HG03354 (cell line): ENCODE data around the gene TFAP2A.
A peak's percentile ranks its signal among the peaks of the same experiment; 100 is the strongest.

Experiments
- ATAC-seq: cut with Tn5 transposase; IDR thresholded peaks from one replicate; pipeline ENCODE4 v1.9.1; 2021; ENCODE audit warnings: mild to moderate bottlenecking; ENCODE audit not compliant: unreplicated experiment, poor library complexity, severe bottlenecking

Gene TFAP2A

DNA sequence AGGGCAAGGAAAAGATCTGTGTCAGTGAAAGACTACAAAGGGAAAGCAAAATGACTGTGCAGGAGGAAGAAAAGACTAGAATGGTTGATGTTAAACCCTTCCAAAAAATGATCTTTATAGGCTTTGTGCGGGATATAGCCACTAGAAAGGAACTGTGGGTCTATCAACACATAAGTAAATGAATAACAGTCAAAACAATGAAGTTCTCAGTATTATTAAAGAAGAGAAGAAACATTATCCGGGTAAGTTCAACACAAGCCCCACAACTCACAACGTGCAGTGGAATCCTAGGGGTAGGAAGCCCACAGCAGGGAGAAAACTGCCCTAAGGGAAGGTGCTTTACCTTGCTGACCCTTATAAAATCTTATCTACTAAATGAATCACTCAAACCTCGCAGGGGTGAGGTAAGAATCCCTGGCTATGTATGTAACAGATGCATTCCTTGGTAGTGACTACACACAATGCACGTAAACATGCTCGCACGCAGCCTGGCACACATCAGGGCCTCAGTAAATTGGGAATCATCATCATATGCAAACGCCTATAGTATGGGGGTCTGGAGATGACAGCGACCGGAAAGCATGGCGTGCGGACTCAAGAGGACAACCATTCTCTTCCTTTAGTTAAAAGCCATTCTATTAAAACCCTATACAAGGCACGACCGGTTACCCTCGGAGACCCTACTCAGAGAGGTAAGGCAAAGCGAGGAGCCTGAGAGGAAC, 11.3 kb downstream of the TFAP2A start:
- peak; percentile 25 for ATAC-seq

DNA sequence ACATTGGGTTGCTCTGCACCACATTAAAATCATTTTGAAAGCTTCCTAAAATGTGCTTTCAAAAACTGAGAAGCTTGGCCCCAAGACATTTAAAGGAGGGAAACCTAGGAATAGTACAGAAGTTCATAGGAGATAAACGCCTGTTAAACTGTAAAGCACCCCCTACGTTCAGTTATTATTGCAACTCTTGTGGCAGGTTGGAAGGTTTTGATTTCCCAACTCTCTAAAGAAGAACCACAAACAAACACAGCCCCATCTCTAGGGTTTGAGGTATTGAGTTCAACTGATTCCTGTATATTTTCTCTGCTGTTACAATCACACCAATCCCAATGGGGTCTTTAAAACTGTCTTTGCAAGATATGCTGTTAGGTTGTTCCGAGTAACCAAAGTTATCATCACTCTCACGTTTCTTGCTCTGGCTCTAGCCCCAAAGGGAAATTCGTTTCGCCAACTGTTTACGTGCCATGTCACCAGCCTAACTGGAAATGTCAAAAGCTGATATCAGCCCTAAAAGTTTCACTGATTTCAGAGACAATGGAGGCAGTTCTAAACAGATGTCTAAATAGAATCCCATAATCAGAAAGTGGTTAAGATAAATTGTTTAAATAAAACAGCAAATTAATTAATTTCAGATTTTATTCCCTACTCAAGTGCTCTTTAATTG, 12.1 kb downstream of the TFAP2A start:
- ATAC-seq: no peak

DNA sequence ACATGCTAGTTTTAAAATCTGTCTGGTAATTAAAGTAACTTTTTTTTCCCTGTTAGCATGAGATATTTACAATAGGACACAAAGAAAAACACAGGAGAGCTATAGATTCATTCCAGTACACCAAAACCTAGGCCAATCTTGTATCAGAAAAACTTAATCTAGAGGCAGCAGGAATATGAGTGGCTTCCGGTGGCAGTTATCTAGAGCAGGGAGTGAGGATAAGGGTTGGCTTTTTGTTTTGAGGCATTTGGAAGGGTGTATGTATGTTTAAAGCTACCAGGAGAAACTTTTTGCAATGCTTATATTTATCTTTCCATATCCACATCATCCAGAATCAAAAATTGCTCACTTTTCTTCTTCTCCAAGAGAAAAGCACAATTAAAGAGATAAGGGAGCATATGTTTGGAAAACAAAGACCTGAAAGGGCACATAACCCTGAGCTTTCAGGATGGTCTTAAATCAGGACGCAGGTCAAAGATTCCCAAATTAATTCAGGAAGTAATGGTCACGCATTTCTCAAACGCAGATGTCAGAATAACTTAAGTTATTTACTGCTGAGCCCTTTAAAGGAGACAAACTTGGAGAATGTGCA, 13.1 kb downstream of the TFAP2A start:
- ATAC-seq: no peak

- no peak for ATAC-seq
Measured at GRCh38 chr6:10401004-10401536, 13.8 kb downstream of the TFAP2A start.

- no peak for ATAC-seq
Measured at GRCh38 chr6:10400330-10400729, 14.5 kb downstream of the TFAP2A start.

GRCh38 chr6:10399451-10399850, 15.4 kb downstream of the TFAP2A start:
- ATAC-seq: no peak

GRCh38 chr6:10398446-10399218, 16.2 kb downstream of the TFAP2A start:
- no peak for ATAC-seq

- ATAC-seq: no peak
Measured at GRCh38 chr6:10397756-10398445, 17.0 kb downstream of the TFAP2A start.

DNA sequence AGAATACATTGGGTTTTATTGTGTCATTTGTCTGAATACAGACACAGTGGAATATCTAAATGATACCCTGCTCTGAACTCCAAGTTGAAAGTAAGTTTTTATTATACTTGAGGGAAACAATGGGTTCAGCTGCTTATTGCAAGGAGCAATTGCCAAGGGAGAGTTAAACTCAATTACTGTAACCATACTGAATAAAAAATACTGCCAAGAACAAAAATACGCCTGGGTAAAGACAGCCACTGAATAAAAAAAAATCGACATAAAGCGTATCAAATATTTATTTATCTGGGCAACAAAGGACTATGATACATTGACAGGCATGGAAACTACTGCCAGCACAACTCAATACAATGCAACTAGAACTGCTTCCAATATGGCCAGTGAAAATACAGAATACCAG, 18.1 kb downstream of the TFAP2A start:
- ATAC-seq: no peak

GRCh38 chr6:10395704-10396546, 18.9 kb downstream of the TFAP2A start:
- ATAC-seq: no peak

DNA sequence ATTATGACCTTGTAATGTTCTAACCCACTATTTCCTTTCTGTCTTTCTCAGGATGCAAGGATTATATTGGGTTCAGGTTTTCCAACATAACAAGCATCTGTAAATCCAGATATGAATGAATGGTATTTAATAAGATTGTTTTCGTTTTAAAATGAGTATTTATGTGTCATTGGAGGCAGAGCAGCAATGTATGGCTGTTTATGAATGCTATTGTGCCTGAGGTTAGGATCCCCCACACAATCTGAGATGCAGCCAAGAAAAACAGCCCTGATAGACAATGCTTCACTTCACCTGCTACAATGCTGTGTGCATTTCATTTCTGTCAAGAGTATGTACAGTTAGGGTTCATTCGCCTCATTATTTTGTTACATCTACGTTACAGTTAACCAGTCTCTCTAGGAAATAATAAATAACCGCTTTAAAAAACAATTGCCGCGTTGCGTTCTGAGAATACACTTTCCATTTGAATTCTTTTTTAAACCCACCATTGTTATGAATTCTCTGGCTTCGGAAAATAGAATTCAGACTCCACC, 19.6 kb downstream of the TFAP2A start:
- ATAC-seq: no peak

DNA sequence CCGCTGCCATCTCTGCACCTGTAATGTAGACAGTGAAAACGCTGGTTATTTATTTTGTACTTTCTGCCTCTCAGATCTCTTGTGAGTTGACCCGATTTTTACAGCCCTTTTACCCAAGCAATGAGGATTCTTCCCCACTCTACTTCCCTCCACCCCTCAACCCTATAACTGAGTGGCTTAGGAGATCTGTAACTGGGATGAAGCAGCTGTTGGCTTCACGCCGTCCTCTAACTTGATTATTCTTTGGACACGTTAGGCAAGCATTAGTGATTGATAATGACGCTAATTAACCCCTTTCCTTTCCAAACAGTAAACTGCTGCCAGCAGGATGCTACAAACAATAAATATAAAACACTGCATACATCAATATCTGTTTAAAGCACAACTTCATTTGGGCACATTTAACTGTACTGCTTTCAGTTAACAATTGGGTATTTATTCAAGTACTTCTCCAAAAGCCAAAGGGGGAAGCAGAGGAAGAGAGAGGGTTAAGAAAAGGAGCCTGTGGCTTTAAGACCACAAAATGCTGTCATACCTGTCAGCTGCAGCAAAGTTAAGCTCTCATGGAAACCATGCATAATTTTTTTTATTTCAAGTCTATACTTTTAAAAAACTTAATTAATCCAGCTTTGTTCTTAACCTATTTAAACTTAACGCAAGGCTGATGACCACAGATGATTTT, 21.2 kb downstream of the TFAP2A start:
- no peak for ATAC-seq

GRCh38 chr6:10391799-10392198, 23.1 kb downstream of the TFAP2A start:
- ATAC-seq: no peak

- no peak for ATAC-seq
Measured at GRCh38 chr6:10391299-10391630, 23.6 kb downstream of the TFAP2A start.

- no peak for ATAC-seq
Measured at GRCh38 chr6:10390495-10391298, 24.2 kb downstream of the TFAP2A start.

- ATAC-seq: no peak
Measured at GRCh38 chr6:10389739-10390494, 25.0 kb downstream of the TFAP2A start.
